Measurements from ENCODE around the gene GNPTAB. TPM values are rescaled to one million over a fixed set of nuclear protein-coding genes. Genes with fewer than 3 reads are reported as not detected.

GNPTAB gene
- total RNA-seq, 1 experiment from 2014 or later: 14.8 TPM

- H3K27me3 ChIP-seq (replicated peaks): no peaks in the 10 kb centered on the region
- H3K36me3 ChIP-seq: no peaks in the 10 kb centered on the region
- no peaks in the 10 kb centered on the region for H3K9me3 ChIP-seq (replicated peaks)
- H3K4me3 ChIP-seq: no peak overlapping the region
- no peak overlapping the region for H3K27ac ChIP-seq
- H3K4me1 ChIP-seq (replicated peaks): no peaks in the 10 kb centered on the region
- DNase-seq (ENCODE audit: low read depth in 1 of 2, low spot score in 2 of 2): no peak
Measured at GRCh38 chr12:101809208-101809607, 21.6 kb downstream of the GNPTAB start.

- no peak for DNase-seq (ENCODE audit: low read depth in 1 of 2, low spot score in 2 of 2)
- H3K27me3 ChIP-seq (replicated peaks): no peaks in the 10 kb centered on the region
- no peak overlapping the region for H3K27ac ChIP-seq
Measured at GRCh38 chr12:101806265-101806664, 24.5 kb downstream of the GNPTAB start.

GRCh38 chr12:101804409-101804808, 26.4 kb downstream of the GNPTAB start:
- Histone ChIP-seq H3K36me3 (no peaks in the 10 kb centered on the region), H3K27me3 (replicated peaks) (no peaks in the 10 kb centered on the region)

More at GRCh38 chr12:101806265-101806664, 24.5 kb downstream of the GNPTAB start:
- no peak overlapping the region for H3K4me3 ChIP-seq
- H3K4me1 ChIP-seq (replicated peaks): no peaks in the 10 kb centered on the region
- H3K9me3 ChIP-seq (replicated peaks): no peaks in the 10 kb centered on the region
- H3K36me3 ChIP-seq: no peaks in the 10 kb centered on the region

GRCh38 chr12:101803978-101804377, 26.8 kb downstream of the GNPTAB start:
- no peaks in the 10 kb centered on the region for H3K27me3 ChIP-seq (replicated peaks)
- H3K4me3 ChIP-seq: no peak overlapping the region
- DNase-seq (ENCODE audit: low read depth in 1 of 2, low spot score in 2 of 2): no peak
- H3K36me3 ChIP-seq: no peaks in the 10 kb centered on the region
- no peaks in the 10 kb centered on the region for H3K4me1 ChIP-seq (replicated peaks)
- no peaks in the 10 kb centered on the region for H3K9me3 ChIP-seq (replicated peaks)
- no peak overlapping the region for H3K27ac ChIP-seq

More at GRCh38 chr12:101804409-101804808, 26.4 kb downstream of the GNPTAB start:
- no peak overlapping the region for H3K4me3 ChIP-seq
- no peaks in the 10 kb centered on the region for H3K9me3 ChIP-seq (replicated peaks)
- no peaks in the 10 kb centered on the region for H3K4me1 ChIP-seq (replicated peaks)
- DNase-seq (ENCODE audit: low read depth in 1 of 2, low spot score in 2 of 2): no peak
- no peak overlapping the region for H3K27ac ChIP-seq

- no peaks in the 10 kb centered on the region for H3K27me3 ChIP-seq (replicated peaks)
- no peaks in the 10 kb centered on the region for H3K9me3 ChIP-seq (replicated peaks)
- no peaks in the 10 kb centered on the region for H3K36me3 ChIP-seq
- no peak for DNase-seq (ENCODE audit: low read depth in 1 of 2, low spot score in 2 of 2)
- no peak overlapping the region for H3K4me3 ChIP-seq
- no peaks in the 10 kb centered on the region for H3K4me1 ChIP-seq (replicated peaks)
- H3K27ac ChIP-seq: no peak overlapping the region
Measured at GRCh38 chr12:101802486-101802885, 28.3 kb downstream of the GNPTAB start.

GRCh38 chr12:101799774-101800173, 31.0 kb downstream of the GNPTAB start:
- Histone ChIP-seq H3K27ac (no peak overlapping the region), H3K4me1 (replicated peaks) (no peaks in the 10 kb centered on the region), H3K36me3 (no peaks in the 10 kb centered on the region), H3K27me3 (replicated peaks) (no peaks in the 10 kb centered on the region), H3K9me3 (replicated peaks) (no peaks in the 10 kb centered on the region), H3K4me3 (no peak overlapping the region)
- no peak for DNase-seq (ENCODE audit: low read depth in 1 of 2, low spot score in 2 of 2)

- no peaks in the 10 kb centered on the region for H3K36me3 ChIP-seq
- no peaks in the 10 kb centered on the region for H3K9me3 ChIP-seq (replicated peaks)
- H3K4me1 ChIP-seq (replicated peaks): no peaks in the 10 kb centered on the region
- no peak overlapping the region for H3K27ac ChIP-seq
- H3K27me3 ChIP-seq (replicated peaks): no peaks in the 10 kb centered on the region
- DNase-seq (ENCODE audit: low read depth in 1 of 2, low spot score in 2 of 2): no peak
- no peak overlapping the region for H3K4me3 ChIP-seq
Measured at GRCh38 chr12:101795786-101796185, 35.0 kb downstream of the GNPTAB start.

GRCh38 chr12:101795013-101795412, 35.7 kb downstream of the GNPTAB start:
- no peaks in the 10 kb centered on the region for H3K36me3 ChIP-seq
- no peak overlapping the region for H3K27ac ChIP-seq
- H3K9me3 ChIP-seq (replicated peaks): no peaks in the 10 kb centered on the region
- no peak for DNase-seq (ENCODE audit: low read depth in 1 of 2, low spot score in 2 of 2)
- H3K4me1 ChIP-seq (replicated peaks): no peaks in the 10 kb centered on the region
- H3K4me3 ChIP-seq: no peak overlapping the region
- no peaks in the 10 kb centered on the region for H3K27me3 ChIP-seq (replicated peaks)

GRCh38 chr12:101794574-101794973, 36.2 kb downstream of the GNPTAB start:
- Histone ChIP-seq H3K27ac (no peak overlapping the region), H3K4me3 (no peak overlapping the region), H3K36me3 (no peaks in the 10 kb centered on the region), H3K27me3 (replicated peaks) (no peaks in the 10 kb centered on the region), H3K9me3 (replicated peaks) (no peaks in the 10 kb centered on the region), H3K4me1 (replicated peaks) (no peaks in the 10 kb centered on the region)
- no peak for DNase-seq (ENCODE audit: low read depth in 1 of 2, low spot score in 2 of 2)

- no peak for DNase-seq (ENCODE audit: low read depth in 1 of 2, low spot score in 2 of 2)
Measured at GRCh38 chr12:101793401-101793800, 37.4 kb downstream of the GNPTAB start.

GRCh38 chr12:101792046-101792931, 38.5 kb downstream of the GNPTAB start:
- Histone ChIP-seq H3K4me1 (replicated peaks) (no peaks in the 10 kb centered on the region), H3K9me3 (replicated peaks) (no peaks in the 10 kb centered on the region), H3K27me3 (replicated peaks) (no peaks in the 10 kb centered on the region), H3K4me3 (no peak overlapping the region), H3K36me3 (no peaks in the 10 kb centered on the region), H3K27ac (no peak overlapping the region)
- DNase-seq (ENCODE audit: low read depth in 1 of 2, low spot score in 2 of 2): no peak

More at GRCh38 chr12:101793401-101793800, 37.4 kb downstream of the GNPTAB start:
- H3K27ac ChIP-seq: no peak overlapping the region
- H3K36me3 ChIP-seq: no peaks in the 10 kb centered on the region
- H3K4me1 ChIP-seq (replicated peaks): no peaks in the 10 kb centered on the region
- H3K27me3 ChIP-seq (replicated peaks): no peaks in the 10 kb centered on the region
- H3K4me3 ChIP-seq: no peak overlapping the region
- no peaks in the 10 kb centered on the region for H3K9me3 ChIP-seq (replicated peaks)

- H3K4me1 ChIP-seq (replicated peaks): no peaks in the 10 kb centered on the region
Measured at GRCh38 chr12:101789171-101789570, 41.6 kb downstream of the GNPTAB start.

GRCh38 chr12:101785671-101786070, 45.1 kb downstream of the GNPTAB start:
- Histone ChIP-seq H3K36me3 (no peaks in the 10 kb centered on the region), H3K27me3 (replicated peaks) (no peaks in the 10 kb centered on the region), H3K27ac (no peak overlapping the region), H3K9me3 (replicated peaks) (no peaks in the 10 kb centered on the region), H3K4me1 (replicated peaks) (no peaks in the 10 kb centered on the region), H3K4me3 (no peak overlapping the region)
- DNase-seq (ENCODE audit: low read depth in 1 of 2, low spot score in 2 of 2): no peak

More at GRCh38 chr12:101789171-101789570, 41.6 kb downstream of the GNPTAB start:
- Histone ChIP-seq H3K27ac (no peak overlapping the region), H3K27me3 (replicated peaks) (no peaks in the 10 kb centered on the region), H3K4me3 (no peak overlapping the region), H3K36me3 (no peaks in the 10 kb centered on the region), H3K9me3 (replicated peaks) (no peaks in the 10 kb centered on the region)
- no peak for DNase-seq (ENCODE audit: low read depth in 1 of 2, low spot score in 2 of 2)

- no peak overlapping the region for H3K27ac ChIP-seq
- H3K4me1 ChIP-seq (replicated peaks): no peaks in the 10 kb centered on the region
- no peaks in the 10 kb centered on the region for H3K36me3 ChIP-seq
- H3K27me3 ChIP-seq (replicated peaks): no peaks in the 10 kb centered on the region
- H3K9me3 ChIP-seq (replicated peaks): no peaks in the 10 kb centered on the region
- H3K4me3 ChIP-seq: no peak overlapping the region
- no peak for DNase-seq (ENCODE audit: low read depth in 1 of 2, low spot score in 2 of 2)
Measured at GRCh38 chr12:101784376-101784775, 46.4 kb downstream of the GNPTAB start.
